Epithelial cell of esophagus (primary cell): ENCODE results near the gene RNU6-8.

Experiments
- DNase-seq: peaks from one replicate; pipeline ENCODE4 v3.0.0; 2010; ENCODE audit warnings: low read depth
- H3K4me3 ChIP-seq: 2 replicates; pipeline ENCODE4 v1.5.1; 2011; ENCODE audit warnings: mild to moderate bottlenecking, low read length, control low read depth
- CTCF ChIP-seq: IDR thresholded peaks from 2 replicates; pipeline ENCODE4 v1.5.1; 2011; ENCODE audit warnings: low read depth, mild to moderate bottlenecking, low read length, control low read depth, inconsistent platforms; ENCODE audit not compliant: insufficient read depth; ENCODE audit errors: missing control alignments

The RNU6-8 gene

GRCh38 chr14:32202998-32203882, at the start of gene RNU6-8:
Gene RNU6-8, minus strand, starts transcription at chr14:32203269.
- DNase-seq = peak; percentile 78
- TF ChIP-seq CTCF = no peak
- H3K4me3 ChIP-seq = peak within 1 kb of the TSS; percentile 65

DNA sequence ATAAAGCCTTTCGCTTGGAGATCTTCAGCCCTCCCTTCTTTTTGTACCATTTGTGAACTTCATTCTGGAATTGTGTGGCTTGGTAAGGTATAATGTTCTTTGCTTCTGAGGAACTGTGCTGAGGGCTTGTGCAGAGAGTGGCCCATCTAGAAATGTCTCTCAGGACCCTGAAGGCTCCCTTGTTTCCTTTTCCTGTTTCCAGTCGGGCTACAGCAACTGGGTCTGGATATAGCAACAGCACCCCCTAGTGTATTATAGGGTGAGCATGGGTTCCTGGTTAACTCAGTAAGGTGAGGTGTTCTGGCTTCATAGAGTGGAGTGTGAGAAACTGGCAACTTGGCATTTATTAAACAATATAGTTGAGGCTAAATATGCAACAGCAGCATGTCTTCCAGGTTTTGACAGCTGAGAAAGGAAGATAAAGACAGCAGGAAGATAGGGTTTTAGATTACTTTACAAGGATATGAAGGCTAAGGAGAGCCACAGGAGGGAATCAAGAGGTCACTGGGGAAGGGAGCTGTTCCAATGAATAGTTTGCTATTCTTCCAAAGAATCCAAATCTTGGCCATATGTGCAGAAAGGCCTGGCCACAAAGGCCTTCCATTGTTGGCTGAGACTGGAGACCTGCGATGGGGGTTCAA, 49.1 kb upstream of the RNU6-8 start:
- DNase-seq = peak; percentile 76
- TF ChIP-seq CTCF = peak; percentile 94
- H3K4me3 ChIP-seq = no peak overlapping the region

- no peak overlapping the region for H3K4me3 ChIP-seq
- no peak for DNase-seq
- TF ChIP-seq CTCF = no peak
These were observed 48.5 kb upstream of the RNU6-8 start for GRCh38 chr14:32251530-32251929.

DNA sequence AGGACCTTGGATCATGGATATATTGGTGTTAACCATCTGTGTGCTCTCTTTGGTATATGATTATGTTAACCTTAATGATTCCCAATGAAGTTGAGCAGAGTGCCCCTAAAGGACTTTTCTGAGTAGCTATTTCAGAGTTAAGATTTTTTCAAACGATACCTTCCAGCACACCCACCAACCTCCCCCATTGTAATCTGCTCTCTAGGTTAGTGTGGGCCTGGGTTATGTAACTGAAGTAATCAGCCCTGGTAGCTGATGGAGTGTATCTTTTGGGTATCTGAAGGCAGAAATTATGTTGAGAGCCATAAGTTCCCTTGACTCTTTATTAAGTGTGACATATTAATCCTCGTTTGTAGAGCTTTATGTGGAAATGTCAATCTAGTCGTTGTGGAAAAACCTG, 47.6 kb upstream of the RNU6-8 start:
- TF ChIP-seq CTCF = no peak
- no peak for DNase-seq
- H3K4me3 ChIP-seq = no peak overlapping the region

- no peak for TF ChIP-seq CTCF
- H3K4me3 ChIP-seq = no peak overlapping the region
- DNase-seq = peak; percentile 78
These were observed 46.7 kb upstream of the RNU6-8 start for GRCh38 chr14:32249780-32250179.

DNA sequence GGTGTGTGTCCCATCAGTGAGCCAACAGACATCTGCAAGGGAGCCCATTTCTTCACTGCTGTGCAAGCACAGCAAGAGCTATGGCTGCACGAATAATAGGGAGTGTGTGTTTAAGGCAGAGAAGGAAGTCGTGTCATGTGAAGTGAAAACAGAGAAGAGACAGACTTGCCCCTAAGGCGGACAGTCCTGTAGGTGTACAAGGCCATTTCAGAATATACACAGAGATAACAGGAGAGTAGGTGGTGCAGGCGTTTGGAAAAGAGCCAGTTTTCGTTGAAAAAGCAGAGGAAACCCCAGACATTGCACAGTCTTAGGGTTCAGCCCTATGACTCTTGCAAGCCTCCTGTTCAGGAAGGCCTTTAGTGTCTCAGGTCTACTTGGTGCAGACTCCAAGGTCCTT, 46.3 kb upstream of the RNU6-8 start:
- TF ChIP-seq CTCF = no peak
- H3K4me3 ChIP-seq = no peak overlapping the region
- no peak for DNase-seq
